Measurements from ENCODE around the gene EGFR. TPM values are rescaled to one million over a fixed set of nuclear protein-coding genes. Genes with fewer than 3 reads are reported as not detected.

The EGFR gene
- total RNA-seq, 4 donors from 2014 or later, result 224 to 292 (median 233) TPM

GRCh38 chr7:55132890-55133551, 114.2 kb downstream of the EGFR start:
- intact Hi-C loops (cut with DNase I; ENCODE audit: low total_unique reads), result no loop called here
- 32 to 40% methylated on average over 10 of the region's 10 CpGs for WGBS, 2 donors
- TF ChIP-seq, protein P1, sequence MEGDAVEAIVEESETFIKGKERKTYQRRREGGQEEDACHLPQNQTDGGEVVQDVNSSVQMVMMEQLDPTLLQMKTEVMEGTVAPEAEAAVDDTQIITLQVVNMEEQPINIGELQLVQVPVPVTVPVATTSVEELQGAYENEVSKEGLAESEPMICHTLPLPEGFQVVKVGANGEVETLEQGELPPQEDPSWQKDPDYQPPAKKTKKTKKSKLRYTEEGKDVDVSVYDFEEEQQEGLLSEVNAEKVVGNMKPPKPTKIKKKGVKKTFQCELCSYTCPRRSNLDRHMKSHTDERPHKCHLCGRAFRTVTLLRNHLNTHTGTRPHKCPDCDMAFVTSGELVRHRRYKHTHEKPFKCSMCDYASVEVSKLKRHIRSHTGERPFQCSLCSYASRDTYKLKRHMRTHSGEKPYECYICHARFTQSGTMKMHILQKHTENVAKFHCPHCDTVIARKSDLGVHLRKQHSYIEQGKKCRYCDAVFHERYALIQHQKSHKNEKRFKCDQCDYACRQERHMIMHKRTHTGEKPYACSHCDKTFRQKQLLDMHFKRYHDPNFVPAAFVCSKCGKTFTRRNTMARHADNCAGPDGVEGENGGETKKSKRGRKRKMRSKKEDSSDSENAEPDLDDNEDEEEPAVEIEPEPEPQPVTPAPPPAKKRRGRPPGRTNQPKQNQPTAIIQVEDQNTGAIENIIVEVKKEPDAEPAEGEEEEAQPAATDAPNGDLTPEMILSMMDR (IDR thresholded peaks at IDR 0.05), result no peak
- TF ChIP-seq POLR2A (IDR thresholded peaks at IDR 0.05), result no peak
- H3K4me3 ChIP-seq (ENCODE audit: low read depth, poor library complexity, severe bottlenecking), result no peak overlapping the region
- peak; percentile 84 to 90 for DNase-seq (ENCODE audit: low spot score in 2 of 2)

DNA sequence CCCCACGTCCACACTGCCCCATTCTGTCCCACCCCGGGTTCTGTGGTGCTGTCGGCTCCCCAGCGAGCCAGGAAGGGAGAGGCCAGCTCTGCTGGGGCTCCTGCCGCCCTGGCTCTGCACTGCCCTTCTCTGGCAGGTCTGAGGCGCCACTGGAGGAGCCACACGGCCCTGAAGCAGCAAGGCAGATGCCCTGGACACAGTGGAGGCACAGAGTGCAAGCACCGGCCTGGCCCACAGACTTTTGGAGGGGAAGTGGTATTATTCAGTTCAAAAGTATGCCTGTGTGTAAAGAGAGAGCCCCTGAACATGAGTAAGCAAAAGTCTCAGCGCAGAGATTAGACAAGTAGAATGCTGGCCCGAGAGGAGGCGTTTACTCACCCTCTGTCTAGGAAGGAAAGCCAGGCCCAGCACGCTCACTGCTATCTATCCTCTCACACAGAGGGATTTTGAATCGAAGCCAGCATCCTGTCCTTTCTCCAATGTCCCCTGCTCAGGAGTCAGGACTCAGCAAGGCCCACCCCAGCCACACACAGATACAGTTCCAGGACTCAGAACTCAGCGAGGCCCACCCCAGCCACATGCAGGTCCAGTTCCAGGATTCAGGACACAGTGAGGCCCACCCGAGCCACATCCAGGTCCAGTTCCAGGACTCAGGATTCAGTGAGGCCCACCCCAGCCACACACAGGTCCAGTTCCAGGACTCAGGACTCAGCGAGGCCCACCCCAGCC, 115.0 kb downstream of the EGFR start:
- no peak for TF ChIP-seq POLR2A (IDR thresholded peaks at IDR 0.05)
- intact Hi-C loops (cut with DNase I; ENCODE audit: low total_unique reads), result no loop called here
- DNase-seq (ENCODE audit: low spot score in 2 of 2), result peak in 1 of 2 donors; percentile 83
- WGBS, 2 donors, result 50 to 55% methylated on average over 16 of the region's 16 CpGs
- no peak overlapping the region for H3K4me3 ChIP-seq (ENCODE audit: low read depth, poor library complexity, severe bottlenecking)

GRCh38 chr7:55134359-55134725, 115.5 kb downstream of the EGFR start:
- no peak for TF ChIP-seq POLR2A (IDR thresholded peaks at IDR 0.05)
- TF ChIP-seq, protein P1 (IDR thresholded peaks at IDR 0.05), result no peak
- DNase-seq (ENCODE audit: low spot score in 2 of 2), result peak in 1 of 2 donors; percentile 72
- 77 to 81% methylated on average over 4 of the region's 4 CpGs for WGBS, 2 donors
- intact Hi-C loops (cut with DNase I; ENCODE audit: low total_unique reads), result no loop called here
- H3K4me3 ChIP-seq (ENCODE audit: low read depth, poor library complexity, severe bottlenecking), result no peak overlapping the region

DNA sequence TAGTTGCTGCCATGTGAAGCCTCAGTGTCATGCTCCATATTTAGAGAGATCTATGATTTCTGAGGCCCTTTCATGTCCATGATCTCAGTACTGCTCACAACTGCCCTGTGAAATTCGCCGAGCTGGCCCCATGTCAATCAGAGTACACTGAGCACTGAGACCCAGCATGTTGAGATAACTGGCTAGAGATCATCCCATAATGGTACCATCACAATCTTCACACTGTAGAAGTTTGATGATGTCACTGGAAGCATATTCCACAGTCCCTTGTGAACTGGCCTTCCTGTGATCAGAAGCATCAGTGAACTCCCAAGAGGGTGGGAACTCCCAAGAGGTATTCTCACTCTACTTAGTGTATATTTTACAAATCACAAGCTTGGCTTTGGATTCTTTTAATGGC, 116.0 kb downstream of the EGFR start:
- H3K4me3 ChIP-seq (ENCODE audit: low read depth, poor library complexity, severe bottlenecking), result no peak overlapping the region
- peak in 1 of 2 donors; percentile 49 for DNase-seq (ENCODE audit: low spot score in 2 of 2)
- intact Hi-C loops (cut with DNase I; ENCODE audit: low total_unique reads), result no loop called here
- no peak for TF ChIP-seq POLR2A (IDR thresholded peaks at IDR 0.05)
- TF ChIP-seq, protein P1 (IDR thresholded peaks at IDR 0.05), result no peak
- 78 to 81% methylated on average over 2 of the region's 2 CpGs for WGBS, 2 donors

DNA sequence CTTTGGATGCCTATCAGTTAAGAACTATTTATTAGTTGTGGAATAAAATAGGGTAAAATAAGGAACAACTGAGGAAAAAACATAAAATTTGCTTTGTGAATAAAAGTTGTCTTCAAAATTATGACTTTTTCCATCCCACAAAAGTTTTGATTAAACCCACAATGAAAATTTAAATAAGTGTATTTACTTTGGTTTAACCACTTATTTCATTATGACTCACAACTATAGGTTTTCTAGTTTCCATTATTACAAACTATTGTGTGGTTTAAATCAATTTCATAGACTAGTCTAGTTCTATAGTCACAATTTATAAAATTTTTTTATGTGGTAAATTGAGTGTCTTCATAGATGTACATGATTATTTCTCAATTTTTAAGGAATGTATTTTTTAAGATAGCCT, 116.6 kb downstream of the EGFR start:
- no peak overlapping the region for H3K4me3 ChIP-seq (ENCODE audit: low read depth, poor library complexity, severe bottlenecking)
- intact Hi-C loops (cut with DNase I; ENCODE audit: low total_unique reads), result no loop called here
- TF ChIP-seq, protein P1 (IDR thresholded peaks at IDR 0.05), result no peak
- TF ChIP-seq POLR2A (IDR thresholded peaks at IDR 0.05), result no peak
- no peak for DNase-seq (ENCODE audit: low spot score in 2 of 2)

DNA sequence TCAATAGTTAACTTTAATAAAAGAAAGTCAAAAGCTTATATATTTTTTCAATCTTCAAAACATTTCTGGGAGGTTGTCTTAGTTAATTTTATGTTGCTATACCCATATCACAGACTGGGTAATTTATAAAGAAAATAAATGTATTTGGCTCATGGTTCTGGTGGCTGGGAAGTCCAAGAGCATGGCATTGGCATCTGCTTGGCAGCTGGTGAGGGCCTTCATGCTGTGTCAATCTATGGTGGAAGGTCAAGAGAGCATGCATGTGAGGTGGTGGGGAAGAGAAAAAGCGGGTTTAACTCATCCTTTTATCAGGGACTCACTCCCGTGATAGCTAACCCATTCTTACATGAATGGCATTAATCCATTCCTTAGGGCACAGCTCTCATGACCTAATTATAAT, 119.8 kb downstream of the EGFR start:
- intact Hi-C loops (cut with DNase I; ENCODE audit: low total_unique reads), result no loop called here
- H3K4me3 ChIP-seq (ENCODE audit: low read depth, poor library complexity, severe bottlenecking), result no peak overlapping the region
- DNase-seq (ENCODE audit: low spot score in 2 of 2), result peak in 1 of 2 donors; percentile 32
- TF ChIP-seq POLR2A (IDR thresholded peaks at IDR 0.05), result no peak
- TF ChIP-seq, protein P1 (IDR thresholded peaks at IDR 0.05), result no peak
- 59 to 78% methylated on average over 2 of the region's 2 CpGs for WGBS, 2 donors

All from lower leg skin (tissue), 4 donors.